GM12878 (cell line): ENCODE results near the gene GALNT6. TPM values are rescaled to one million over a fixed set of nuclear protein-coding genes. Genes with fewer than 3 reads are reported as not detected.

Source experiments
- ATAC-seq: fragments of 200-7000 bp; cut with Tn5 transposase; 3 replicates; pipeline ENCODE4 v1.9.1; 2020; ENCODE audit warnings: mild to moderate bottlenecking, moderate library complexity
- BruUV-seq: library from RNA; stranded (reverse); fragments of 400-500 nt; replicated peaks from 2 replicates; lab custom pipeline; 2021; lab: Mats Ljungman, UMichigan
- CTCF ChIA-PET: fragments of 300-600 bp; sonication (Branson Sonifier 250); formaldehyde crosslinking; extraction: SDS; loops from one replicate; lab custom pipeline; 2021; ENCODE audit warnings: inconsistent platforms; lab: Yijun Ruan, JAX
- POLR2A ChIA-PET: fragments of 350-600 bp; formaldehyde crosslinking; extraction: SDS; loops from one replicate; lab custom pipeline; 2021; ENCODE audit warnings: inconsistent platforms; lab: Charles Lee
- RAD21 ChIA-PET: fragments of 300-600 bp; sonication (Branson Sonifier 250); formaldehyde crosslinking; loops from one replicate; lab custom pipeline; 2023; ENCODE audit warnings: antibody characterized with exemption; ENCODE audit not compliant: unreplicated experiment; lab: Charles Lee
- SMC1A ChIA-PET: fragments of 300-600 bp; sonication (Branson Sonifier 250); formaldehyde crosslinking; loops from one replicate; lab custom pipeline; 2023; ENCODE audit not compliant: unreplicated experiment, uncharacterized antibody; lab: Charles Lee
- DNase-seq: peaks from one replicate; pipeline ENCODE4 v3.0.0-alpha.2; 2011; ENCODE audit warnings: low read depth, low spot score
- FAIRE-seq: peaks from 3 replicates; lab custom pipeline; 2011; peaks lifted over from hg19 to GRCh38; lab: Jason Lieb, UNC
- H2AFZ ChIP-seq: 2 replicates; pipeline ENCODE4 v1.6.0; 2011; ENCODE audit warnings: low read depth, low read length, control low read depth; ENCODE audit not compliant: control insufficient read depth
- H3K27ac ChIP-seq: 2 replicates; pipeline ENCODE4 v1.5.1; 2011; ENCODE audit warnings: control low read depth; ENCODE audit not compliant: control insufficient read depth, insufficient read depth
- H3K27me3 ChIP-seq, 2 experiments: replicated peaks in 1 of 2; 2 replicates each; pipeline versions ENCODE4 v1.6.0 to v1.6.1; 2011; ENCODE audit warnings: low read length in 1 of 2; ENCODE audit not compliant: control insufficient read depth in 2 of 2, insufficient read depth in 2 of 2
- H3K36me3 ChIP-seq, 2 experiments: 2 replicates each; pipeline ENCODE4 v1.5.1; 2011; ENCODE audit warnings: low read length in 1 of 2; ENCODE audit not compliant: control insufficient read depth in 2 of 2, insufficient read depth in 2 of 2
- H3K4me1 ChIP-seq: 2 replicates; pipeline ENCODE4 v1.6.1; 2011; ENCODE audit warnings: mild to moderate bottlenecking, low read length, moderate library complexity, mixed read lengths; ENCODE audit not compliant: control insufficient read depth, insufficient read depth
- H3K4me2 ChIP-seq: 2 replicates; pipeline ENCODE4 v1.6.0; 2011; ENCODE audit warnings: control low read depth; ENCODE audit not compliant: control insufficient read depth, insufficient read depth
- H3K4me3 ChIP-seq: fragments of 200-600 bp; sonication (generic); 2 replicates; pipeline ENCODE4 v1.5.1; 2016
- H3K79me2 ChIP-seq: 2 replicates; pipeline ENCODE4 v1.6.0; 2011; ENCODE audit warnings: low read length; ENCODE audit not compliant: control insufficient read depth, insufficient read depth
- H3K9ac ChIP-seq: 2 replicates; pipeline ENCODE4 v1.8.0; 2011; ENCODE audit warnings: low read length, control low read depth, mixed read lengths; ENCODE audit not compliant: control insufficient read depth, insufficient read depth
- H3K9me3 ChIP-seq: replicated peaks from 3 replicates; pipeline ENCODE4 v1.5.1; 2011; ENCODE audit warnings: mild to moderate bottlenecking, low read length; ENCODE audit not compliant: control insufficient read depth, insufficient read depth
- H4K20me1 ChIP-seq: 2 replicates; pipeline ENCODE4 v1.6.0; 2011; ENCODE audit not compliant: control insufficient read depth, insufficient read depth
- BRCA1 ChIP-seq: IDR thresholded peaks from 2 replicates; pipeline ENCODE4 v1.6.1; 2011; ENCODE audit warnings: low read depth, low read length, improper control_type of control experiment
- CBX3 ChIP-seq: fragments of 200-600 bp; sonication (generic); IDR thresholded peaks from 2 replicates; pipeline ENCODE4 v1.6.1; 2016; ENCODE audit warnings: low read depth, borderline replicate concordance
- CHD4 ChIP-seq: fragments of 200-600 bp; sonication (generic); IDR thresholded peaks from 2 replicates; pipeline ENCODE4 v1.6.1; 2016; ENCODE audit warnings: mild to moderate bottlenecking
- CREB1 ChIP-seq: IDR thresholded peaks from 2 replicates; pipeline ENCODE4 v1.6.1; 2012; ENCODE audit warnings: low read depth, mild to moderate bottlenecking, inconsistent platforms
- CREM ChIP-seq: IDR thresholded peaks from 2 replicates; pipeline ENCODE4 v1.6.1; 2014; ENCODE audit warnings: antibody characterized with exemption, low read depth
- EED ChIP-seq: sonication (generic); IDR thresholded peaks from 2 replicates; pipeline ENCODE4 v1.6.1; 2016; ENCODE audit warnings: antibody characterized with exemption, low read depth
- PML ChIP-seq: IDR thresholded peaks from 2 replicates; pipeline ENCODE4 v1.6.1; 2012; ENCODE audit warnings: low read length, inconsistent platforms
- WRNIP1 ChIP-seq: IDR thresholded peaks from 2 replicates; pipeline ENCODE4 v1.6.1; 2011; ENCODE audit warnings: low read depth, low read length, improper control_type of control experiment, borderline replicate concordance
- WGBS: methylation state at CpG from one replicate; pipeline ENCODE4 v1.1.6; 2016; ENCODE audit warnings: low lambda C conversion rate; ENCODE audit not compliant: insufficient replicate concordance, insufficient coverage; ENCODE audit errors: missing lambda C conversion rate; 5-methylcytosine and 5-hydroxymethylcytosine counted together
- in situ Hi-C: fragments of 300-500 bp; cut with MboI; formaldehyde crosslinking; loops from 9 replicates; pipeline ENCODE4 v1.14.3; 2018; ENCODE audit warnings: mixed read lengths
- intact Hi-C: fragments of 100-400 bp; cut with micrococcal nuclease; formaldehyde crosslinking; loops from one replicate; pipeline ENCODE4 v1.14.2; 2022; ENCODE audit not compliant: unreplicated experiment
- polyA plus RNA-seq, 11 experiments: library from polyadenylated mRNA; depleted of rRNA in 4 of 11; unstranded in 6 of 11; stranded (reverse) in 5 of 11; fragments of >200 nt; fragmentation: Nextera tagmentation in 4 of 11; fragmentation: Illumina TruSeq in 1 of 11; extraction: Ambion mirVana in 4 of 11; extraction: Trizol in 1 of 11; gene quantifications; 1 replicate in 1 of 11; 2 replicates in 10 of 11; pipeline versions ENCODE4 v1.2.1 to v1.2.3, GENCODE V29; 2011 to 2016; ENCODE audit warnings: inconsistent platforms in 2 of 11, missing spikeins in 2 of 11, low read depth in 1 of 11
- total RNA-seq, 4 experiments: library from RNA; depleted of rRNA in 3 of 4; stranded (reverse); fragments of >200 nt in 3 of 4; fragmentation: Illumina TruSeq in 1 of 4; extraction: Trizol in 1 of 4; gene quantifications; 2 replicates each; pipeline versions ENCODE4 v1.2.1 to v1.2.3, GENCODE V29; 2013 to 2021
- TF ChIP-seq, protein P1 (sequence below): fragments of 450-650 bp; formaldehyde crosslinking; IDR thresholded peaks from 2 replicates; pipeline ENCODE4 v1.4.0; 2022; ENCODE audit warnings: mild to moderate bottlenecking, moderate library complexity
- TF ChIP-seq, protein P2 (sequence below): fragments of 450-650 bp; IDR thresholded peaks from 2 replicates; pipeline ENCODE4 v1.6.1; 2017; ENCODE audit warnings: mild to moderate bottlenecking, moderate library complexity

GALNT6 gene
- total and polyA plus RNA-seq, 10 of the 15 experiments (the other 5 are each of a cell fraction or from before 2014, with no cell fraction given), result 6.6 to 40.4 (median 23.7) TPM

DNA sequence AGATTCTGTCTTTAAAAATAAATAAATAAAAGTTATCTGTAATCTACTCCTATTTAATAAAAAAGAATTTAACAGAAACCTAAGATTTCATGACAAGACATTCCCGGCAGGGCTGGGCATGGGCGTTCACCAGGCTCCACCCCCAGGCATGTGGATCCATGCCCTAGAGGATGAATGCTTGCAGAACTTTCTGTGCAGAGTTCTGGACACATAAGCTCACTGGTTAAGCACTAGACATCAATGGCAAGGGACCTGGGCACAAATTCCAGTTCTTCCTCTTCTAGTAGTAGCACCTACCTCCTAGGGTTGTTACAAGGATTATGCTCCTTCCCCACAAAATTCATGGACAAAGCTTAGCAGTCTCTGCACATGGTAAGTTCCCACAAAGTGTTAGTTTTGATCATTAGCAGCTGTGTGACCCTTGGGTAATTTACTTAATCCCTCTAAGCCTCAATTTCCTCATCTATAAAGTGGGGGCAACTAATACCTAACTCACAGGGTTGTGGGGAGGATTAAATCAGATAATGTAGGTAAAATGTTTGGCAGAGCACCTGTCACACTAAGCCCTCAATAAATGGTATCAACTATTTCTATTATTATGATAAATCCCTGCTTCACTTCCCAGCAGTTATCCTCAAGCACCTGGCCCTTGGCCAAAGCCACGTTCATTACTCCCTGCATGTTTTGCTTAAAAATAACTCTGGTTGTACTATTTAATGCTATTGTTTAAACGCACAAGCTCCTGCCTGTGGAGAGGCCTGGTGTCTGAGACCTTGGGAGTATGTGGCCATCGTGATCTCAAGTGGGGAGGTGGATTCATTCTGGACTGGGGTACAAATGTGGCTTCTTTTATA lies 9.8 kb downstream of the GALNT6 start:
- ATAC-seq (no peak), DNase-seq (no peak), FAIRE-seq (no peak)
- in situ Hi-C loops (no loop called here), intact Hi-C loops (no loop called here)
- TF ChIP-seq, protein P1, sequence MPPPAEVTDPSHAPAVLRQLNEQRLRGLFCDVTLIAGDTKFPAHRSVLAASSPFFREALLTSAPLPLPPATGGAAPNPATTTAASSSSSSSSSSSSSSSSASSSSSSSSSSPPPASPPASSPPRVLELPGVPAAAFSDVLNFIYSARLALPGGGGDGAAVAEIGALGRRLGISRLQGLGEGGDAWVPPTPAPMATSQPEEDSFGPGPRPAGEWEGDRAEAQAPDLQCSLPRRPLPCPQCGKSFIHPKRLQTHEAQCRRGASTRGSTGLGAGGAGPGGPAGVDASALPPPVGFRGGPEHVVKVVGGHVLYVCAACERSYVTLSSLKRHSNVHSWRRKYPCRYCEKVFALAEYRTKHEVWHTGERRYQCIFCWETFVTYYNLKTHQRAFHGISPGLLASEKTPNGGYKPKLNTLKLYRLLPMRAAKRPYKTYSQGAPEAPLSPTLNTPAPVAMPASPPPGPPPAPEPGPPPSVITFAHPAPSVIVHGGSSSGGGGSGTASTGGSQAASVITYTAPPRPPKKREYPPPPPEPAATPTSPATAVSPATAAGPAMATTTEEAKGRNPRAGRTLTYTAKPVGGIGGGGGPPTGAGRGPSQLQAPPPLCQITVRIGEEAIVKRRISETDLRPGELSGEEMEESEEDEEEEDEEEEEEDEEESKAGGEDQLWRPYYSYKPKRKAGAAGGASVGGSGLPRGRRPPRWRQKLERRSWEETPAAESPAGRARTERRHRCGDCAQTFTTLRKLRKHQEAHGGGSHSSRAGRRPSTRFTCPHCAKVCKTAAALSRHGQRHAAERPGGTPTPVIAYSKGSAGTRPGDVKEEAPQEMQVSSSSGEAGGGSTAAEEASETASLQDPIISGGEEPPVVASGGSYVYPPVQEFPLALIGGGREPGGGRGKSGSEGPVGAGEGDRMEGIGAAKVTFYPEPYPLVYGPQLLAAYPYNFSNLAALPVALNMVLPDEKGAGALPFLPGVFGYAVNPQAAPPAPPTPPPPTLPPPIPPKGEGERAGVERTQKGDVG (CRISPR knock-in tag), result no peak
- TF ChIP-seq, protein P2, sequence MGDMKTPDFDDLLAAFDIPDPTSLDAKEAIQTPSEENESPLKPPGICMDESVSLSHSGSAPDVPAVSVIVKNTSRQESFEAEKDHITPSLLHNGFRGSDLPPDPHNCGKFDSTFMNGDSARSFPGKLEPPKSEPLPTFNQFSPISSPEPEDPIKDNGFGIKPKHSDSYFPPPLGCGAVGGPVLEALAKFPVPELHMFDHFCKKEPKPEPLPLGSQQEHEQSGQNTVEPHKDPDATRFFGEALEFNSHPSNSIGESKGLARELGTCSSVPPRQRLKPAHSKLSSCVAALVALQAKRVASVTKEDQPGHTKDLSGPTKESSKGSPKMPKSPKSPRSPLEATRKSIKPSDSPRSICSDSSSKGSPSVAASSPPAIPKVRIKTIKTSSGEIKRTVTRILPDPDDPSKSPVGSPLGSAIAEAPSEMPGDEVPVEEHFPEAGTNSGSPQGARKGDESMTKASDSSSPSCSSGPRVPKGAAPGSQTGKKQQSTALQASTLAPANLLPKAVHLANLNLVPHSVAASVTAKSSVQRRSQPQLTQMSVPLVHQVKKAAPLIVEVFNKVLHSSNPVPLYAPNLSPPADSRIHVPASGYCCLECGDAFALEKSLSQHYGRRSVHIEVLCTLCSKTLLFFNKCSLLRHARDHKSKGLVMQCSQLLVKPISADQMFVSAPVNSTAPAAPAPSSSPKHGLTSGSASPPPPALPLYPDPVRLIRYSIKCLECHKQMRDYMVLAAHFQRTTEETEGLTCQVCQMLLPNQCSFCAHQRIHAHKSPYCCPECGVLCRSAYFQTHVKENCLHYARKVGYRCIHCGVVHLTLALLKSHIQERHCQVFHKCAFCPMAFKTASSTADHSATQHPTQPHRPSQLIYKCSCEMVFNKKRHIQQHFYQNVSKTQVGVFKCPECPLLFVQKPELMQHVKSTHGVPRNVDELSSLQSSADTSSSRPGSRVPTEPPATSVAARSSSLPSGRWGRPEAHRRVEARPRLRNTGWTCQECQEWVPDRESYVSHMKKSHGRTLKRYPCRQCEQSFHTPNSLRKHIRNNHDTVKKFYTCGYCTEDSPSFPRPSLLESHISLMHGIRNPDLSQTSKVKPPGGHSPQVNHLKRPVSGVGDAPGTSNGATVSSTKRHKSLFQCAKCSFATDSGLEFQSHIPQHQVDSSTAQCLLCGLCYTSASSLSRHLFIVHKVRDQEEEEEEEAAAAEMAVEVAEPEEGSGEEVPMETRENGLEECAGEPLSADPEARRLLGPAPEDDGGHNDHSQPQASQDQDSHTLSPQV, result no peak
- no peak for TF ChIP-seq PML
- TF ChIP-seq CREB1, result no peak
- TF ChIP-seq BRCA1, result no peak
- no peak for TF ChIP-seq CREM
- no peak for TF ChIP-seq WRNIP1
- no peak for TF ChIP-seq CBX3
- TF ChIP-seq CHD4, result no peak
- TF ChIP-seq EED, result no peak
- no TSS peak for BruUV-seq
- SMC1A ChIA-PET, result interaction anchor here (1.4 kb wide), 1 partner anchor 13 kb away, joined by 3 read pairs; no protein-coding TSS in a partner anchor
- H3K4me1 ChIP-seq, result peaks cover 20% of the 10 kb centered on the region
- no peaks in the 10 kb centered on the region for H4K20me1 ChIP-seq
- H3K27ac ChIP-seq, result no peak overlapping the region
- no peaks in the 10 kb centered on the region for H3K79me2 ChIP-seq
- no peak overlapping the region for H3K4me2 ChIP-seq
- no peaks in the 10 kb centered on the region for H3K27me3 ChIP-seq
- H3K36me3 ChIP-seq, result peaks cover 5 to 8% of the 10 kb centered on the region in 2 experiments
- RAD21 ChIA-PET, result interaction anchor here (1.0 kb wide), 1 partner anchor 9 kb away, joined by 3 read pairs; no protein-coding TSS in a partner anchor
- 84% methylated on average over 5 of the region's 5 CpGs for WGBS
- CTCF ChIA-PET, result no interaction called here
- H3K9me3 ChIP-seq, result no peaks in the 10 kb centered on the region
- H2AFZ ChIP-seq, result no peak overlapping the region
- H3K4me3 ChIP-seq, result no peak overlapping the region
- POLR2A ChIA-PET, result no interaction called here
- H3K9ac ChIP-seq, result no peak overlapping the region
